SK-N-SH (cell line): ENCODE data around the gene IMPDH1. TPM values are rescaled to one million over a fixed set of nuclear protein-coding genes. Genes with fewer than 3 reads are reported as not detected.

Source experiments
- CTCF ChIA-PET: fragments of 300-600, 350-600 bp; formaldehyde crosslinking; extraction: SDS; loops from one replicate; lab custom pipeline; 2021; lab: Yijun Ruan, JAX
- POLR2A ChIA-PET: fragments of 350-600 bp; sonication (Branson Sonifier 250); formaldehyde crosslinking; extraction: SDS; loops from one replicate; lab custom pipeline; 2020; ENCODE audit warnings: antibody characterized with exemption, inconsistent platforms; lab: Yijun Ruan, JAX
- DNase-seq: peaks from one replicate; pipeline ENCODE4 v3.0.0; 2012
- H2AFZ ChIP-seq: fragments of 200-600 bp; sonication (generic); 2 replicates; pipeline ENCODE4 v1.8.1; 2016; ENCODE audit warnings: antibody characterized with exemption, mild to moderate bottlenecking, low read depth
- H3F3A ChIP-seq: fragments of 200-600 bp; sonication (generic); replicated peaks from 2 replicates; pipeline ENCODE3; 2016; ENCODE audit warnings: antibody characterized with exemption, mild to moderate bottlenecking; ENCODE audit not compliant: insufficient read depth
- H3K27ac ChIP-seq, 2 experiments: fragments of 200-500 bp in 1 of 2; fragments of 200-600 bp in 1 of 2; sonication (Bioruptor generic) in 1 of 2; sonication (generic), shearing (Covaris generic) in 1 of 2; 2 replicates each; pipeline versions ENCODE4 v1.5.1 to v1.6.1; 2014 to 2016; ENCODE audit warnings: low read depth in 2 of 2, inconsistent platforms in 1 of 2, low read length in 1 of 2, mild to moderate bottlenecking in 1 of 2, mixed read lengths in 1 of 2
- H3K27me3 ChIP-seq: fragments of 200-600 bp; sonication (generic), shearing (Covaris generic); 2 replicates; pipeline ENCODE4 v1.6.1; 2016; ENCODE audit warnings: mixed run types; ENCODE audit not compliant: insufficient read depth
- H3K36me3 ChIP-seq, 2 experiments: fragments of 200-500 bp in 1 of 2; fragments of 200-600 bp in 1 of 2; sonication (Bioruptor generic) in 1 of 2; sonication (generic) in 1 of 2; replicated peaks in 1 of 2; 2 replicates each; pipeline versions ENCODE3 to v1.5.1; 2014 to 2016; ENCODE audit warnings: low read length in 1 of 2, mild to moderate bottlenecking in 1 of 2; ENCODE audit not compliant: insufficient read depth in 2 of 2, control insufficient read depth in 1 of 2
- H3K4me1 ChIP-seq, 2 experiments: fragments of 200-500 bp in 1 of 2; fragments of 200-600 bp in 1 of 2; sonication (Bioruptor generic) in 1 of 2; sonication (generic), shearing (Covaris generic) in 1 of 2; 2 replicates each; pipeline versions ENCODE4 v1.5.1 to v1.6.1; 2014 to 2016; ENCODE audit warnings: low read depth in 1 of 2, low read length in 1 of 2, mixed run types in 1 of 2; ENCODE audit not compliant: insufficient read depth in 2 of 2, control insufficient read depth in 1 of 2
- H3K4me2 ChIP-seq: fragments of 200-600 bp; sonication (generic), shearing (Covaris generic); 2 replicates; pipeline ENCODE4 v1.6.1; 2017; ENCODE audit warnings: mixed run types
- H3K4me3 ChIP-seq, 2 experiments: fragments of 200-500 bp in 1 of 2; fragments of 200-600 bp in 1 of 2; sonication (Bioruptor generic) in 1 of 2; sonication (generic), shearing (Covaris generic) in 1 of 2; 2 replicates each; pipeline versions ENCODE4 v1.5.1 to v1.8.1; 2014 to 2016; ENCODE audit warnings: low read depth in 2 of 2, inconsistent platforms in 1 of 2, low read length in 1 of 2, mild to moderate bottlenecking in 1 of 2, mixed read lengths in 1 of 2, moderate library complexity in 1 of 2
- H3K79me2 ChIP-seq: fragments of 200-600 bp; sonication (generic); 2 replicates; pipeline ENCODE4 v1.8.1; 2017; ENCODE audit warnings: mild to moderate bottlenecking; ENCODE audit not compliant: insufficient read depth
- H3K9ac ChIP-seq: fragments of 200-600 bp; sonication (generic); 2 replicates; pipeline ENCODE4 v1.6.1; 2017; ENCODE audit warnings: mixed run types
- H3K9me2 ChIP-seq: fragments of 200-600 bp; sonication (generic); 2 replicates; pipeline ENCODE4 v1.6.1; 2017; ENCODE audit warnings: mixed run types
- H3K9me3 ChIP-seq: fragments of 200-600 bp; sonication (generic); 2 replicates; pipeline ENCODE4 v1.6.1; 2017; ENCODE audit warnings: mixed run types, mild to moderate bottlenecking, moderate library complexity
- H4K20me1 ChIP-seq: fragments of 200-600 bp; sonication (generic); 2 replicates; pipeline ENCODE4 v1.6.1; 2017; ENCODE audit warnings: mild to moderate bottlenecking, mixed run types; ENCODE audit not compliant: insufficient read depth
- EP300 ChIP-seq, 2 experiments: IDR thresholded peaks; 2 replicates each; pipeline versions ENCODE4 v1.4.0 to v1.6.1; 2012; ENCODE audit warnings: borderline replicate concordance in 1 of 2, low read depth in 1 of 2, low read length in 1 of 2
- FOSL2 ChIP-seq: IDR thresholded peaks from 2 replicates; pipeline ENCODE4 v1.4.0; 2012; ENCODE audit warnings: low read depth, mild to moderate bottlenecking, moderate library complexity, borderline replicate concordance
- FOXJ3 ChIP-seq: sonication (generic); formaldehyde crosslinking; IDR thresholded peaks from 2 replicates; pipeline ENCODE4 v1.5.1; 2020; ENCODE audit warnings: mild to moderate bottlenecking, missing genetic modification reagents
- GATA2 ChIP-seq: sonication (generic); formaldehyde crosslinking; IDR thresholded peaks from 2 replicates; pipeline ENCODE4 v1.5.0; 2020; ENCODE audit warnings: mild to moderate bottlenecking, missing genetic modification reagents
- IRF3 ChIP-seq: fragments of 150-350 bp; IDR thresholded peaks from 2 replicates; pipeline ENCODE4 v1.6.1; 2016; ENCODE audit warnings: mild to moderate bottlenecking, low read depth, low read length
- JUND ChIP-seq: IDR thresholded peaks from 2 replicates; pipeline ENCODE4 v1.4.0; 2012
- MXI1 ChIP-seq: IDR thresholded peaks from 2 replicates; pipeline ENCODE4 v1.6.1; 2012; ENCODE audit warnings: mild to moderate bottlenecking, low read depth, low read length, improper control_type of control experiment
- REST ChIP-seq: IDR thresholded peaks from 2 replicates; pipeline ENCODE4 v1.6.1; 2012; ENCODE audit warnings: mild to moderate bottlenecking, low read depth, low read length, moderate library complexity
- TAF1 ChIP-seq: IDR thresholded peaks from 2 replicates; pipeline ENCODE4 v1.6.1; 2012; ENCODE audit warnings: low read depth, mild to moderate bottlenecking, low read length, moderate library complexity, borderline replicate concordance
- TCF12 ChIP-seq: IDR thresholded peaks from 2 replicates; pipeline ENCODE4 v1.4.0; 2012
- USF1 ChIP-seq: IDR thresholded peaks from 2 replicates; pipeline ENCODE4 v1.4.0; 2012; ENCODE audit warnings: low read depth, borderline replicate concordance
- USF2 ChIP-seq: fragments of 150-350 bp; IDR thresholded peaks from 2 replicates; pipeline ENCODE4 v1.6.1; 2017; ENCODE audit warnings: antibody characterized with exemption, low read length, low read depth, borderline replicate concordance
- YY1 ChIP-seq: IDR thresholded peaks from 2 replicates; pipeline ENCODE4 v1.4.0; 2012; ENCODE audit warnings: low read depth, mild to moderate bottlenecking
- ZBTB33 ChIP-seq: IDR thresholded peaks from 2 replicates; pipeline ENCODE4 v1.4.0; 2012; ENCODE audit warnings: low read depth, borderline replicate concordance
- WGBS: methylation state at CpG from one replicate; pipeline ENCODE4 v1.1.6; 2017; ENCODE audit warnings: low lambda C conversion rate; 5-methylcytosine and 5-hydroxymethylcytosine counted together
- polyA plus RNA-seq, 3 experiments: library from polyadenylated mRNA; depleted of rRNA; stranded (reverse); fragments of >200 nt; gene quantifications; 2 replicates each; pipeline ENCODE4 v1.2.3, GENCODE V29; 2012

IMPDH1 gene
- polyA plus RNA-seq, 1 of the 3 experiments (the other 2 are of a cell fraction) = 80.4 TPM

- Histone ChIP-seq H3K4me3 (no peak overlapping the region), H3K9me3 (no peaks in the 10 kb centered on the region), H3K27me3 (peaks cover 7% of the 10 kb centered on the region; the same call in 1 of the 2 replicates), H3K4me2 (no peak overlapping the region), H3K79me2 (no peaks in the 10 kb centered on the region), H3F3A (no peaks in the 10 kb centered on the region), H3K27ac (peak overlapping the region in 1 of 2 experiments; percentile 45; a peak in 1 of 4 replicates), H3K9me2 (no peaks in the 10 kb centered on the region), H2AFZ (no peak overlapping the region), H4K20me1 (no peaks in the 10 kb centered on the region), H3K4me1 (peaks cover 0 to 67% of the 10 kb centered on the region in 2 experiments; a peak in 2 of 4 replicates), H3K9ac (no peak overlapping the region), H3K36me3 (no peaks in the 10 kb centered on the region)
- peak; percentile 30 for DNase-seq
- TF ChIP-seq TAF1 = no peak
- no peak for TF ChIP-seq FOSL2
- TF ChIP-seq EP300 (IDR thresholded peaks at IDR 0.05; ENCODE audit: borderline replicate concordance in 1 of 2, low read depth in 1 of 2, low read length in 1 of 2) = no peak
- no peak for TF ChIP-seq FOXJ3 (CRISPR knock-in tag)
- 77% methylated on average over 3 of the region's 3 CpGs for WGBS
- POLR2A ChIA-PET = interaction anchor here (1.7 kb wide), 1 partner anchor 34 kb away, joined by 5 read pairs; no protein-coding TSS in a partner anchor
- CTCF ChIA-PET = interaction anchor here (0.7 to 17.6 kb wide), 8 partner anchors 8 to 73 kb away, joined by 3 to 493 read pairs (median 5); partner anchors contain the start of genes PRRT4 and RBM28
These were observed 56.6 kb downstream of the IMPDH1 start for GRCh38 chr7:128353189-128353588.

GRCh38 chr7:128352636-128353035 is 57.1 kb downstream of the IMPDH1 start:
- Histone ChIP-seq H3K4me2 (no peak overlapping the region), H3K36me3 (no peaks in the 10 kb centered on the region), H3K27ac (peak overlapping the region in 1 of 2 experiments; percentile 45; a peak in 1 of 4 replicates), H4K20me1 (no peaks in the 10 kb centered on the region), H3K79me2 (no peaks in the 10 kb centered on the region), H3F3A (no peaks in the 10 kb centered on the region), H3K9me3 (no peaks in the 10 kb centered on the region), H3K27me3 (peaks cover 7% of the 10 kb centered on the region; the same call in 1 of the 2 replicates), H2AFZ (no peak overlapping the region), H3K4me3 (no peak overlapping the region), H3K4me1 (peaks cover 0 to 67% of the 10 kb centered on the region in 2 experiments; a peak in 2 of 4 replicates), H3K9me2 (no peaks in the 10 kb centered on the region), H3K9ac (no peak overlapping the region)
- no peak for DNase-seq
- CTCF ChIA-PET = interaction anchor here (0.7 to 17.6 kb wide), 8 partner anchors 8 to 73 kb away, joined by 3 to 493 read pairs (median 5); partner anchors contain the start of genes PRRT4 and RBM28
- POLR2A ChIA-PET = interaction anchor here (1.7 kb wide), 1 partner anchor 34 kb away, joined by 5 read pairs; no protein-coding TSS in a partner anchor
- WGBS = 81% methylated on average over 8 of the region's 8 CpGs
- TF ChIP-seq ZBTB33 (no peak), JUND (no peak), EP300 (IDR thresholded peaks at IDR 0.05; ENCODE audit: borderline replicate concordance in 1 of 2, low read depth in 1 of 2, low read length in 1 of 2) (no peak), MXI1 (no peak), USF2 (no peak), TCF12 (no peak), REST (no peak), GATA2 (no peak), USF1 (no peak), YY1 (no peak), IRF3 (no peak), FOXJ3 (CRISPR knock-in tag) (no peak)
